GM12865 (cell line): Measurements from ENCODE around the gene VSIR.
A peak's percentile ranks its signal among the peaks of the same experiment; 100 is the strongest.

Experiments
- DNase-seq: peaks from one replicate; pipeline ENCODE4 v3.0.0; 2010; ENCODE audit warnings: low read depth
- H3K4me3 ChIP-seq: 2 replicates; pipeline ENCODE4 v1.5.1; 2011; ENCODE audit warnings: mild to moderate bottlenecking, low read depth, low read length, control low read depth
- TF ChIP-seq, protein P1 (sequence below): IDR thresholded peaks from 2 replicates; pipeline ENCODE4 v1.5.1; 2011; ENCODE audit warnings: low read length, control low read depth, low read depth, inconsistent platforms; ENCODE audit not compliant: insufficient read depth; ENCODE audit errors: missing control alignments

Gene VSIR

DNA sequence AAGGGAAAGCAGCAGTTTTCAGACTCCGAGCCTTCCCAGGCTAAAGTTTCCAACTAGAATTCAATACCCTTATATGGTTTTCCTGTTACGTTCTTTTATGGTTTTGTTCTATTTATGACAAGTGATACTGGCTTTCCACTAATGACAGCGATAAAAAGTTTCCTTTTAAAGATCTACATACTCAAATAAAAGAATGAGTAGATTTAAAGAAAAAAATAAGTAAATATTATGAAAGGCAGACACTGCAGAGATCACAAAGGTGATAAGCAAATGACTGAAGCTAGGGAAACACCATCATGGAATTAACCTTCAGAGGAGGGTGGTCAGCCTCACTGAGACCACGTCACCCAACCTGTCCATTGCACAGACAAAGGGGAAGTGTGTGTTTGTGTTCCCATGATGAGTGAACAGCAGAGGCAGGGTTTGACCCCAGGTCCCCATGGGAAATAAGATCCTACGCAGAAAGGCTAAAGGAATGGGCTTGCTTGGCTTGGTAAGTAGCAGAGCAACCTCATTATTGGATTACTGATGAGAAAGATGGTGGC is 4.0 kb downstream of the VSIR start:
- TF ChIP-seq, protein P1, sequence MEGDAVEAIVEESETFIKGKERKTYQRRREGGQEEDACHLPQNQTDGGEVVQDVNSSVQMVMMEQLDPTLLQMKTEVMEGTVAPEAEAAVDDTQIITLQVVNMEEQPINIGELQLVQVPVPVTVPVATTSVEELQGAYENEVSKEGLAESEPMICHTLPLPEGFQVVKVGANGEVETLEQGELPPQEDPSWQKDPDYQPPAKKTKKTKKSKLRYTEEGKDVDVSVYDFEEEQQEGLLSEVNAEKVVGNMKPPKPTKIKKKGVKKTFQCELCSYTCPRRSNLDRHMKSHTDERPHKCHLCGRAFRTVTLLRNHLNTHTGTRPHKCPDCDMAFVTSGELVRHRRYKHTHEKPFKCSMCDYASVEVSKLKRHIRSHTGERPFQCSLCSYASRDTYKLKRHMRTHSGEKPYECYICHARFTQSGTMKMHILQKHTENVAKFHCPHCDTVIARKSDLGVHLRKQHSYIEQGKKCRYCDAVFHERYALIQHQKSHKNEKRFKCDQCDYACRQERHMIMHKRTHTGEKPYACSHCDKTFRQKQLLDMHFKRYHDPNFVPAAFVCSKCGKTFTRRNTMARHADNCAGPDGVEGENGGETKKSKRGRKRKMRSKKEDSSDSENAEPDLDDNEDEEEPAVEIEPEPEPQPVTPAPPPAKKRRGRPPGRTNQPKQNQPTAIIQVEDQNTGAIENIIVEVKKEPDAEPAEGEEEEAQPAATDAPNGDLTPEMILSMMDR: no peak
- DNase-seq: peak; percentile 74
- peak overlapping the region; percentile 57 for H3K4me3 ChIP-seq

DNA sequence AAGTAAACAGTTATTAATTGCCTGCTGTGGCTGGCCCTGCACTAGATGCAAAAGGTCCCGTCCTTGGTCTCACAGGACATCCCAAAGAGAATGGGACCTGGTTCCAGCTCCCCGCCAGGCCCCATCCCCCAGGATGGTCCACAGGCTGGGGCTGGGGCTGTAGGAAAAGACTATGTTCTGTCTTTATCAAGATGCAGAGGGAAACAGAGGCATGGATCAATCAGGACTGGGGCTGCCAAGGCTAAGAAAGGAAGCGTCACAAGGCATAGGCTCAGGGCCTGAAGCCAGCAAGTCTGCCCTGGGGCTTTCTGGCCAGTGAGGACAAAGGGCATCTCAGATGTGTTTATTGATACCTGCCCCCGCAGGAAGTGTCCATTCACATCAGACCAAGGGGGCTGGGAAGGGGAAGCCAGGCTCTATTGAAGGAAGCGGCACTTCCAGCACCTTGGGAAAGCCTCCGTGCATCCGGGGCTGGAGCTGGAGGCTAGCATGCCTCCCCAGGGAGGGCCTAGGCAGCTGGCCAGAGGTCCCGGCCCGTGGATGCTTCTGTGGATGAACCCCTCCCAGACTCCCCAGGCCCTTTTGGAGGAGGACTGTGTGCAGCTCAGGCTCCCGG is 5.8 kb downstream of the VSIR start:
- no peak overlapping the region for H3K4me3 ChIP-seq
- TF ChIP-seq, protein P1: no peak
- no peak for DNase-seq

DNA sequence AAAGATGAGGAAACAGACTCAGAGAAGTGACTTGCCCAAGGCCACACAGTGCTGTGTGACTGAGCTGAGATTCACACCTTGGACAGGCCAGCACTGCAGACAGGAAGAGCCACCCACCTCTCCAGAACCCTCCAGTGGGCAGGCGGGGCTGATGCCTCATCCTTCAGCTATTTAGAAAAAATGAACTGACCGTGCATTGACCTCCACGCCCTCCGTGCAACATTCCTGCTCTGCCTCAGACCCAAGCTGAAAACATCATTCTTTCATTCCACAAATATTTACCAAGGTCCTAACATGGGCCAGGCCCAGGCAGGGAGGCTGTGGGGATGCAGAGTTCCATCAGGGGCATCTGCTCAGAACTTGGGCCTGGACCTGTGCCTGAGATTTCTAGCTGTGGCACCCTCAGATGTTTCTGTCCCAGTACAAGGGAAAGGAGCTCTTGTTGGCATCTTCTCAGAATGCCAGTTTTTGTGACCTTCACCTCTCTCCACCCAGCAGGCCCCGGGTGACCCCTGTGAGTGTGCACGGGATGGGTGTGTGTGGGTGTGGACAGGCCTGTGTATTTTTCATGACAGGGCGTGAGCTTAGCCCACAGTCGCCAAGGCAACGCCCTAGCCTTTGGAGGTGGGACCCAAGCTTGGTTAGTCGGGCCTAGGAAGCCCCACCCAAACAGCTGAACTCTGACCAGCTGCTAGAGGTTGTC is 6.5 kb downstream of the VSIR start:
- H3K4me3 ChIP-seq: no peak overlapping the region
- TF ChIP-seq, protein P1: no peak
- peak; percentile 66 for DNase-seq

DNA sequence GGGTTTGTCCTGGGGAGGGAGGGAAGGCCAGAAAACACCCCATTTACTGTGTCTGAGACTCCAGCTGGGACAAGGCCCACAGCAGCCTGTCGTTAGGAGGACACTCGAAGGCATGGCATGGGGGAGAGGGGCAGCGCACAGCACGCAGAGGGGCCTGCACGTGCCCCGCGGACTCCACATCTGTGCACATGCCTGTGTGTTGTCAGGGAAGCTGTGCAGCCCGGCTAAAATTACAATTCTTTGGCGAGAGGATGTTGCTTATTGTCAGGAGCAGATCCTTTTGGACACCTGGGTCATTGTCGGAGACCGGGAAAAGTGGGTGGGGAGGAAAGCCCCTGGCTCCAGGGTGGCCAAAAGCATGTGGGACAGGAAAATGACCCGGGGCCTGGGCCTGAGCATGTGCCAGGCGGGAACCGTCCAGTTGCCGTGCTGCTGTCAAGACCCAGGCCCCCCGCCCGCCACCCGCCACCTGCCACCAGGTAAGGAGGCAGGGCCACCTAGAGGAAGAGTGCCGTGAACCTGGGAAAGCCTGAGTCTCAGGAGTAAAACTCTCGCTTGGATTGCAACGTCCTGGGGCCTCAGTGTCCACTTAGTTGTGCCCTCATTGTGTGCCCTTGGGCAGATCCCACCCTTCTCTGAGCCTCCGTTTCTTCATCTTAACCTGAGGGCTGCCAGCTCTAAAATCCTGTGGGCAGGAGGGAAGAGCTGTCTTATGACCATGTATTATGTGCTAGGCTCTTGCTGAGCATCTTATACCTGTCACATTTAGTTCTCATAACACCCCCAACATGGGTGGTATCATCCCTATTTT is 7.2 kb downstream of the VSIR start:
- TF ChIP-seq, protein P1: no peak
- no peak overlapping the region for H3K4me3 ChIP-seq
- DNase-seq: no peak

DNA sequence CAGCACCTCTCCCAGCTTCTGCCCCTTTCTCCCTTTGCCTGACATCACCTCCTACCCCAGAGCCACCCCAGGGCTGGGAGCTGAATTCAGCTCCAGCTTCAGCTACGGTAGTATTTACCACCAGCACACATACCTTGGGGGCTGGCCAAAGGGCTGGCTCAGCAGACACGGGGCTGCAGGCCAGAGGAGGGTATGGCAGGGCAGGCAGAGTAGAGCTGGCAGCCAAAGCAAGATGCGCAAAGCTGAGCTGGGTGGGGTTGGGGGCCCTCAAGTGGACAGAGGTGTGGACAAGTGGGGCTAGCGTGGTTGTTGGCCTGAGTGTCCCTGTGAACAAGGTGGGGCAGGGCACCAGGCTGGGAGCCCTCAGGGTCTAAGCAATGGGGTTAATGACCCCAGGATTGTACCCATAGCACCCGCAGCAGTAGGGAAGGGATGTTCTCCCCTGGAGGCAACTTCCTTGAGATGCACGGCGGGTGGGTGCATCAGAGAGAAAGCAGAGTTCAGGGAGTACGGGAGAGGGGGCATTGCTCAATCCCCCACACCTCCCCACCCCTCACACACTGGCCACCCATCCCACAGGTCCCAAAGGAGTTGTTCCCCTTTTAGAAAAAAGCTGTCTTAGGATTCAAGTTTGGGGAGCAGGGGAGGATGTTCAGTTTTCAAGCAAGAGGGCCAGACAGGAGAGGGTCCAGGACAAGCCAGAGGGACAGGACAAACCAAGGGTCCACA is 8.0 kb downstream of the VSIR start:
- DNase-seq: no peak
- TF ChIP-seq, protein P1: no peak
- no peak overlapping the region for H3K4me3 ChIP-seq

DNA sequence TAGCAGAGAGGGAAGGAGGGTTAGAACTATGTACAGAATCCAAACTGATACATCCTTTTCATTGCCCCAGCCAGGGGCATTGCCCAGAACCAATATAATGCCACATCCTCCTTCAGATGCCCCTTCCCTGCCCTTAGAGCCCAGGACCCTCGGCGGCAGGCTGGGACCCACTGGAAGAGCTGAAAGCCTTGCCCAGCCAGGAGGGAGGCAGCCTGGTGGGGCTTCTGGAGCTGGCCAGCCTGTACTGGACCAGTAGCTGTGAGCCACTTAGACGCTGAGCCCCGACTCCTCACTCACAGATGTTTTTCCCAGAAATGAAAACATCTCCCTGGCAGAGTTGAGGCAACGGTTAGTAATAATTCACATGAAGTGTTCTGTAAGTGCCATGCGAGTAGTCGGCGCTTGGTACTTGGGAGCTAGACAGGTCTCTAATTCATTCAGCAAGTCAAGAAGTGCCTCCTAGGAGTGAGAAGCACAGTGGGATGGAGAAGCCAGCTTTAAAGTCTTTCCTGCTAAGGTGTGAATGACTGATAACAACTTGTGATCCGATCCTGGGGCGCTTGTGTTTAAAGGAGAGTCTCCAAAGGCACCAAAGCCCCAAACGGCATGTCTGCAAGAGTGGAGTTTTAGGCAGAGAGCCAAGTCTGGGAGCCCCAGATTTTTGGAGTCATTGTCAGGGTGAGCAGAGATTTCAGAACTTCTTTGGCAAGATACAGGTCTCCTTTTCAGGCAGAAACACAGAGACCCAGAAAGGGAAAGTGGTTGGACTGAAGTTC is 9.8 kb downstream of the VSIR start:
- TF ChIP-seq, protein P1: no peak
- no peak overlapping the region for H3K4me3 ChIP-seq
- no peak for DNase-seq
